OCI-LY7 (cell line): ENCODE data around the gene FAM174C. TPM values are rescaled to one million over a fixed set of nuclear protein-coding genes. Genes with fewer than 3 reads are reported as not detected.

Experiments
- BruUV-seq: library from RNA; stranded (reverse); fragments of 400-500 nt; replicated peaks from 2 replicates; lab custom pipeline; 2021; lab: Mats Ljungman, UMichigan
- CTCF ChIA-PET: fragments of 300-600 bp; sonication (Branson Sonifier 250); formaldehyde crosslinking; loops from one replicate; lab custom pipeline; 2022; ENCODE audit warnings: antibody characterized with exemption; ENCODE audit not compliant: unreplicated experiment; lab: Charles Lee
- POLR2A ChIA-PET: fragments of 300-600 bp; sonication (Branson Sonifier 250); formaldehyde crosslinking; loops from one replicate; lab custom pipeline; 2022; ENCODE audit warnings: antibody characterized with exemption; lab: Charles Lee
- DNase-seq: peaks from one replicate; pipeline ENCODE4 v3.0.0-alpha.2; 2015; ENCODE audit warnings: low spot score
- H2AFZ ChIP-seq: fragments of 200-600 bp; sonication (generic), shearing (Covaris generic); 2 replicates; pipeline ENCODE4 v1.6.1; 2014; ENCODE audit warnings: mild to moderate bottlenecking, antibody characterized with exemption, low read length, moderate library complexity
- H3K27ac ChIP-seq: fragments of 200-600 bp; sonication (generic); 2 replicates; pipeline ENCODE4 v1.5.1; 2014; ENCODE audit warnings: mixed run types, low read depth, mild to moderate bottlenecking, moderate library complexity, low read length, inconsistent platforms; ENCODE audit not compliant: poor library complexity, severe bottlenecking
- H3K36me3 ChIP-seq: fragments of 200-600 bp; sonication (generic); 2 replicates; pipeline ENCODE4 v1.6.1; 2014; ENCODE audit warnings: mild to moderate bottlenecking, antibody characterized with exemption, low read length, moderate library complexity, mixed read lengths; ENCODE audit not compliant: insufficient read depth
- H3K4me1 ChIP-seq: fragments of 200-600 bp; sonication (generic); 2 replicates; pipeline ENCODE4 v1.5.1; 2014; ENCODE audit warnings: mild to moderate bottlenecking, low read length; ENCODE audit not compliant: insufficient read depth, poor library complexity, severe bottlenecking
- H3K4me2 ChIP-seq: fragments of 200-600 bp; sonication (generic); 2 replicates; pipeline ENCODE4 v1.6.1; 2014; ENCODE audit warnings: mild to moderate bottlenecking, low read length
- H3K4me3 ChIP-seq: fragments of 200-600 bp; sonication (generic); 2 replicates; pipeline ENCODE4 v1.5.1; 2014; ENCODE audit warnings: mild to moderate bottlenecking, low read depth, low read length; ENCODE audit not compliant: poor library complexity, severe bottlenecking
- H3K79me2 ChIP-seq: fragments of 200-600 bp; sonication (generic); 2 replicates; pipeline ENCODE4 v1.6.1; 2016; ENCODE audit warnings: low read depth, mild to moderate bottlenecking, low read length, moderate library complexity, mixed read lengths; ENCODE audit not compliant: insufficient read depth
- H3K9me2 ChIP-seq: fragments of 200-600 bp; sonication (generic); 2 replicates; pipeline ENCODE4 v1.6.1; 2016; ENCODE audit warnings: mild to moderate bottlenecking, low read length, mixed read lengths; ENCODE audit not compliant: insufficient read depth
- H3K9me3 ChIP-seq: fragments of 200-600 bp; sonication (generic); 2 replicates; pipeline ENCODE4 v1.6.1; 2014; ENCODE audit warnings: mild to moderate bottlenecking, mixed run types, low read length, mixed read lengths
- H4K20me1 ChIP-seq: fragments of 200-600 bp; sonication (generic); 2 replicates; pipeline ENCODE4 v1.6.1; 2014; ENCODE audit warnings: mild to moderate bottlenecking, antibody characterized with exemption, low read length, moderate library complexity, mixed read lengths; ENCODE audit not compliant: insufficient read depth
- EZH2phosphoT487 ChIP-seq: fragments of 200-600 bp; sonication (generic); IDR thresholded peaks from 2 replicates; pipeline ENCODE4 v1.6.1; 2018; ENCODE audit warnings: low read depth, borderline replicate concordance, mild to moderate bottlenecking, mixed run types, antibody characterized with exemption, low read length, moderate library complexity, mixed read lengths
- intact Hi-C: fragments of 100-400 bp; cut with micrococcal nuclease; formaldehyde crosslinking; loops from one replicate; pipeline ENCODE4 v1.10.0; 2022; ENCODE audit not compliant: unreplicated experiment
- total RNA-seq, 2 experiments: library from RNA; depleted of rRNA in 1 of 2; stranded (reverse); fragments of >200 nt in 1 of 2; shearing (Covaris generic) in 1 of 2; gene quantifications; 2 replicates each; pipeline ENCODE4 v1.2.3, GENCODE V29; 2014 to 2022
- TF ChIP-seq, protein P1 (sequence below): fragments of 200-600 bp; sonication (generic); conservative IDR thresholded peaks from 2 replicates; pipeline ENCODE4 v1.5.1; 2014; ENCODE audit warnings: mild to moderate bottlenecking, antibody characterized with exemption, low read length, moderate library complexity, mixed read lengths

Gene FAM174C
- total RNA-seq, 2 experiments from 2014 or later = 53.2 to 81.5 TPM

DNA sequence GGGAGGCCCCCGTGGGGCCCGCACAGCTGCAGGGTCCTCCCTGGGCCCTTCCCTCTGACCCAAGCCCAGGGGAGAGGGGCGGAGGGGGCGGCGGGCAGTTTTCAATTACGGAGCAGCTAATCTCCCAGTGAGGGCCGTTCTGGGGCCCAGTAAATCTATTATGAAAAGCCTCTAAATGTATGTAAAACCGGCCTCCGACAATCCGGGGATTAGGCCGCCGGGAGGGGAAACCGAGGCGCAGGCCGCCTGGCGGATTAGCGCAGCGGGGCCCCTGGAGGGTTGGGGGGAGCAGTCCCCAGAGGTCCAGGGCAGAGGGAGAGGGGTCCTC, 35.5 kb downstream of the FAM174C start:
- BruUV-seq = no TSS peak
- Histone ChIP-seq H3K79me2 (no peaks in the 10 kb centered on the region), H4K20me1 (no peaks in the 10 kb centered on the region), H3K4me3 (no peak overlapping the region), H3K4me1 (no peaks in the 10 kb centered on the region), H2AFZ (no peak overlapping the region), H3K4me2 (no peak overlapping the region), H3K36me3 (no peaks in the 10 kb centered on the region), H3K27ac (no peak overlapping the region), H3K9me2 (no peaks in the 10 kb centered on the region), H3K9me3 (no peaks in the 10 kb centered on the region)
- no peak for TF ChIP-seq EZH2phosphoT487
- TF ChIP-seq, protein P1, sequence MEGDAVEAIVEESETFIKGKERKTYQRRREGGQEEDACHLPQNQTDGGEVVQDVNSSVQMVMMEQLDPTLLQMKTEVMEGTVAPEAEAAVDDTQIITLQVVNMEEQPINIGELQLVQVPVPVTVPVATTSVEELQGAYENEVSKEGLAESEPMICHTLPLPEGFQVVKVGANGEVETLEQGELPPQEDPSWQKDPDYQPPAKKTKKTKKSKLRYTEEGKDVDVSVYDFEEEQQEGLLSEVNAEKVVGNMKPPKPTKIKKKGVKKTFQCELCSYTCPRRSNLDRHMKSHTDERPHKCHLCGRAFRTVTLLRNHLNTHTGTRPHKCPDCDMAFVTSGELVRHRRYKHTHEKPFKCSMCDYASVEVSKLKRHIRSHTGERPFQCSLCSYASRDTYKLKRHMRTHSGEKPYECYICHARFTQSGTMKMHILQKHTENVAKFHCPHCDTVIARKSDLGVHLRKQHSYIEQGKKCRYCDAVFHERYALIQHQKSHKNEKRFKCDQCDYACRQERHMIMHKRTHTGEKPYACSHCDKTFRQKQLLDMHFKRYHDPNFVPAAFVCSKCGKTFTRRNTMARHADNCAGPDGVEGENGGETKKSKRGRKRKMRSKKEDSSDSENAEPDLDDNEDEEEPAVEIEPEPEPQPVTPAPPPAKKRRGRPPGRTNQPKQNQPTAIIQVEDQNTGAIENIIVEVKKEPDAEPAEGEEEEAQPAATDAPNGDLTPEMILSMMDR = no peak
- intact Hi-C loops = no loop called here
- ChIA-PET POLR2A (no interaction called here), CTCF (no interaction called here)
- no peak for DNase-seq

DNA sequence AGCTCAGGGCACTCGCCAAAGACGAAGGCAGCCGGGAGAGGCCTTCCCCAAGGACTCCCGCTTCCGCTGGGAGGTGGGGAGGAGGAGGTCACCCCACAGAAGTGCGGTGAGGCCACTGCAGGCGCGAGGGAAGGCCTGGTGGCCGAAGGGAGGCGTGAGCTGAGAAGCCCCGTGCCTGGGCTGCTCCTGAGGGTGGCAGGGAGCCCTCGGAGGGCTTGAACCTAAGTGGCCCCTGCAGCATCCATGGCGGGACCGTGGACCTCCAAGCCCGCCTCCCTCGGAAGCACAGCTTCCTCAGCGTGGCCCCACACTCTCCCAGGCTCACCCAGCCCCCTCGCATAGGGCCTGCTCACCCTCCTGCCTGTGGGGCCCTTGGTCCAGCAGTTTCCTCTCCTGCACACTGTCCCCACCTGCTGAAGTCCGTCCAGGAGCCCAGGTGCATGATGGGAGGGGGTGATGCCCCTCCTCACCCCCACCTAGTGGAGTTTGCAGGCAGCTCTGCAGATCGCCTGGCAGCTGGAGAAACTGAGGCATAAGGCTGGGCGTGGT, 36.3 kb downstream of the FAM174C start:
- H4K20me1 ChIP-seq = no peaks in the 10 kb centered on the region

More for the DNA sequence above, 36.3 kb downstream of the FAM174C start:
- Histone ChIP-seq H3K4me1 (no peaks in the 10 kb centered on the region), H3K79me2 (no peaks in the 10 kb centered on the region), H3K27ac (no peak overlapping the region), H2AFZ (no peak overlapping the region), H3K36me3 (no peaks in the 10 kb centered on the region), H3K4me2 (no peak overlapping the region), H3K9me2 (no peaks in the 10 kb centered on the region), H3K4me3 (no peak overlapping the region), H3K9me3 (no peaks in the 10 kb centered on the region)
- BruUV-seq = no TSS peak
- POLR2A ChIA-PET = no interaction called here
- CTCF ChIA-PET = no interaction called here
- no peak for DNase-seq
- intact Hi-C loops = no loop called here
- TF ChIP-seq, protein P1 = no peak
- TF ChIP-seq EZH2phosphoT487 = no peak
